Small intestine (tissue), 7 donors: ENCODE results near the gene BSPRY. TPM values are rescaled to one million over a fixed set of nuclear protein-coding genes. Genes with fewer than 3 reads are reported as not detected.

Source experiments
- DNase-seq, 2 donors: peaks; one replicate each; pipeline versions ENCODE4 v3.0.0 to v3.0.0-alpha.2; 2013
- FAIRE-seq: peaks from 2 replicates; lab custom pipeline; 2012; peaks lifted over from hg19 to GRCh38; lab: Jason Lieb, UNC
- H3K27ac ChIP-seq, 3 donors: one replicate each; pipeline ENCODE4 v1.5.1; 2013; ENCODE audit warnings: low read length in 2 of 3, mild to moderate bottlenecking in 2 of 3, control low read depth in 1 of 3, inconsistent platforms in 1 of 3, low read depth in 1 of 3, moderate library complexity in 1 of 3
- H3K27me3 ChIP-seq, 3 donors: one replicate each; pipeline ENCODE4 v1.6.1; 2013; ENCODE audit warnings: low read length in 3 of 3, inconsistent platforms in 1 of 3; ENCODE audit not compliant: control insufficient read depth in 3 of 3, insufficient read depth in 3 of 3
- H3K36me3 ChIP-seq, 3 donors: one replicate each; pipeline ENCODE4 v1.6.1; 2013; ENCODE audit warnings: low read length in 3 of 3, inconsistent platforms in 1 of 3, low read depth in 1 of 3, mild to moderate bottlenecking in 1 of 3, moderate library complexity in 1 of 3; ENCODE audit not compliant: control insufficient read depth in 3 of 3, insufficient read depth in 2 of 3
- H3K4me1 ChIP-seq, 3 donors: one replicate each; pipeline ENCODE4 v1.6.1; 2013; ENCODE audit warnings: low read length in 2 of 3, inconsistent platforms in 1 of 3, low read depth in 1 of 3, mild to moderate bottlenecking in 1 of 3, moderate library complexity in 1 of 3; ENCODE audit not compliant: control insufficient read depth in 3 of 3, insufficient read depth in 2 of 3
- H3K4me3 ChIP-seq, 3 donors: one replicate each; pipeline ENCODE4 v1.5.1; 2013; ENCODE audit warnings: low read length in 3 of 3, control low read depth in 1 of 3, inconsistent platforms in 1 of 3, low read depth in 1 of 3, mild to moderate bottlenecking in 1 of 3, moderate library complexity in 1 of 3
- H3K9me3 ChIP-seq, 2 donors: one replicate each; pipeline ENCODE4 v1.6.1; 2013; ENCODE audit warnings: low read depth in 1 of 2, low read length in 1 of 2; ENCODE audit not compliant: control insufficient read depth in 2 of 2, insufficient read depth in 1 of 2
- WGBS, 3 donors: extraction: QIAGEN DNeasy Blood & Tissue Kit; methylation state at CpG; one replicate each; pipeline ENCODE4 v1.1.7; 2013; 5-methylcytosine and 5-hydroxymethylcytosine counted together
- polyA plus RNA-seq, 4 donors: library from polyadenylated mRNA; stranded (reverse) in 3 of 4; unstranded in 1 of 4; fragments of 200-250 nt in 3 of 4; fragments of 120-200 nt in 1 of 4; gene quantifications; one replicate each; pipeline versions ENCODE4 v1.2.1 to v1.2.3, GENCODE V29; 2013
- donor health status: healthy with polysubstance abuse.
- donor health status: control.
- donor health status: control.
- donor health status: Bipolar disorder and iron deficiency.
- donor health status: healthy.

BSPRY gene
- polyA plus RNA-seq, 4 donors = 4.8 to 16.8 (median 15.3) TPM

GRCh38 chr9:113326230-113326629 lies 23.1 kb upstream of the BSPRY start:
- FAIRE-seq (no peak), DNase-seq (no peak)
- no peak overlapping the region for H3K4me3 ChIP-seq
- no peaks in the 10 kb centered on the region for H3K9me3 ChIP-seq
- 95 to 99% (median 95%) methylated on average over 4 of the region's 4 CpGs for WGBS, 3 donors
- H3K36me3 ChIP-seq = peaks cover 0 to 6% (median 3%) of the 10 kb centered on the region in 3 donors
- no peaks in the 10 kb centered on the region for H3K27me3 ChIP-seq
- H3K4me1 ChIP-seq = peaks cover 0 to 10% (median 0%) of the 10 kb centered on the region in 3 donors
- no peak overlapping the region for H3K27ac ChIP-seq

- H3K27ac ChIP-seq = no peak overlapping the region
- no peaks in the 10 kb centered on the region for H3K27me3 ChIP-seq
- FAIRE-seq = no peak
Measured at GRCh38 chr9:113328045-113328782, 21.1 kb upstream of the BSPRY start.

GRCh38 chr9:113331780-113332179 lies 17.6 kb upstream of the BSPRY start:
- no peak for DNase-seq
- WGBS, 3 donors = 76 to 83% (median 79%) methylated on average over 4 of the region's 4 CpGs
- no peaks in the 10 kb centered on the region for H3K27me3 ChIP-seq
- no peaks in the 10 kb centered on the region for H3K9me3 ChIP-seq
- peaks cover 0 to 3% (median 2%) of the 10 kb centered on the region in 3 donors for H3K36me3 ChIP-seq
- FAIRE-seq = no peak
- H3K4me1 ChIP-seq = peaks cover 0 to 10% (median 0%) of the 10 kb centered on the region in 3 donors
- no peak overlapping the region for H3K4me3 ChIP-seq
- no peak overlapping the region for H3K27ac ChIP-seq

More at GRCh38 chr9:113328045-113328782, 21.1 kb upstream of the BSPRY start:
- DNase-seq = peak in 1 of 2 donors; percentile 31
- peaks cover 0 to 10% (median 0%) of the 10 kb centered on the region in 3 donors for H3K4me1 ChIP-seq
- H3K4me3 ChIP-seq = no peak overlapping the region
- 74 to 88% (median 83%) methylated on average over 3 of the region's 3 CpGs for WGBS, 3 donors
- no peaks in the 10 kb centered on the region for H3K9me3 ChIP-seq
- H3K36me3 ChIP-seq = peaks cover 0 to 3% (median 2%) of the 10 kb centered on the region in 3 donors

- Histone ChIP-seq H3K36me3 (no peaks in the 10 kb centered on the region), H3K4me1 (peaks cover 0 to 8% (median 5%) of the 10 kb centered on the region in 3 donors), H3K4me3 (no peak overlapping the region), H3K27me3 (no peaks in the 10 kb centered on the region), H3K27ac (no peak overlapping the region), H3K9me3 (no peaks in the 10 kb centered on the region)
- DNase-seq = no peak
- no peak for FAIRE-seq
- WGBS, 3 donors = 95 to 96% (median 95%) methylated on average over 2 of the region's 2 CpGs
Measured at GRCh38 chr9:113337714-113338113, 11.6 kb upstream of the BSPRY start.

GRCh38 chr9:113340011-113340699 lies 9.2 kb upstream of the BSPRY start, which contains the start of gene WDR31:
Gene WDR31 (minus strand): TSS chr9:113340275. CDS start chr9:113332022, 8,253 bp downstream.
- WGBS, 3 donors = 0 to 1% (median 1%) methylated on average over 42 to 46 of the region's 46 CpGs
- peaks cover 0 to 15% (median 8%) of the 10 kb centered on the region in 3 donors for H3K4me1 ChIP-seq
- no peaks in the 10 kb centered on the region for H3K36me3 ChIP-seq
- DNase-seq (peak; percentile 85 to 95), FAIRE-seq (no peak)
- H3K27me3 ChIP-seq = no peaks in the 10 kb centered on the region
- no peaks in the 10 kb centered on the region for H3K9me3 ChIP-seq
- peak within 1 kb of the TSS; percentile 66 to 84 (median 79) for H3K4me3 ChIP-seq
- peak within 1 kb of the TSS in 2 of 3 donors; percentile 76 to 79 for H3K27ac ChIP-seq

GRCh38 chr9:113341712-113342410 lies 7.5 kb upstream of the BSPRY start:
- H3K4me1 ChIP-seq = peaks cover 0 to 20% (median 8%) of the 10 kb centered on the region in 3 donors

GRCh38 chr9:113343732-113344231 lies 5.6 kb upstream of the BSPRY start:
- 23 to 33% (median 27%) methylated on average over 1 of the region's 1 CpG for WGBS, 3 donors
- no peaks in the 10 kb centered on the region for H3K9me3 ChIP-seq
- no peaks in the 10 kb centered on the region for H3K36me3 ChIP-seq
- DNase-seq (peak; percentile 42 to 56), FAIRE-seq (no peak)
- peaks cover 0 to 33% (median 8%) of the 10 kb centered on the region in 3 donors for H3K4me1 ChIP-seq
- no peaks in the 10 kb centered on the region for H3K27me3 ChIP-seq
- no peak overlapping the region for H3K4me3 ChIP-seq
- H3K27ac ChIP-seq = peak overlapping the region in 2 of 3 donors; percentile 51 to 64

More at GRCh38 chr9:113341712-113342410, 7.5 kb upstream of the BSPRY start:
- WGBS, 3 donors = 46 to 62% (median 60%) methylated on average over 9 of the region's 9 CpGs
- H3K36me3 ChIP-seq = no peaks in the 10 kb centered on the region
- no peaks in the 10 kb centered on the region for H3K27me3 ChIP-seq
- FAIRE-seq (no peak), DNase-seq (no peak)
- no peaks in the 10 kb centered on the region for H3K9me3 ChIP-seq
- no peak overlapping the region for H3K4me3 ChIP-seq
- no peak overlapping the region for H3K27ac ChIP-seq

GRCh38 chr9:113345190-113345589 lies 4.2 kb upstream of the BSPRY start:
- peak overlapping the region in 1 of 3 donors; percentile 5 for H3K27ac ChIP-seq

More at GRCh38 chr9:113345190-113345589, 4.2 kb upstream of the BSPRY start:
- 12 to 48% (median 22%) methylated on average over 2 of the region's 2 CpGs for WGBS, 3 donors
- H3K9me3 ChIP-seq = no peaks in the 10 kb centered on the region
- no peak for FAIRE-seq
- peak; percentile 44 to 45 for DNase-seq
- peaks cover 0 to 4% (median 0%) of the 10 kb centered on the region in 3 donors for H3K27me3 ChIP-seq
- no peak overlapping the region for H3K4me3 ChIP-seq
- no peaks in the 10 kb centered on the region for H3K36me3 ChIP-seq
- H3K4me1 ChIP-seq = peaks cover 0 to 33% (median 0%) of the 10 kb centered on the region in 3 donors
